ENCODE measurements around the gene RABGAP1. TPM values are rescaled to one million over a fixed set of nuclear protein-coding genes. Genes with fewer than 3 reads are reported as not detected.

The RABGAP1 gene
- polyA plus RNA-seq, 1 donor from 2014 or later = 67.8 TPM

GRCh38 chr9:123005964-123006363, 65.1 kb downstream of the RABGAP1 start:
- no peaks in the 10 kb centered on the region for H3K79me2 ChIP-seq (replicated peaks; ENCODE audit: insufficient read depth, low read length)
- H4K20me1 ChIP-seq (ENCODE audit: insufficient read depth) = no peaks in the 10 kb centered on the region
- TF ChIP-seq EP300 (conservative IDR thresholded peaks at IDR 0.05; ENCODE audit: poor library complexity, severe bottlenecking) = no peak
- TF ChIP-seq MXI1 (conservative IDR thresholded peaks at IDR 0.05; ENCODE audit: poor library complexity, severe bottlenecking) = no peak
- no peak for TF ChIP-seq SMC3 (conservative IDR thresholded peaks at IDR 0.05; ENCODE audit: poor library complexity)
- no peak for TF ChIP-seq EZH2 (IDR thresholded peaks at IDR 0.05; ENCODE audit: borderline replicate concordance, insufficient read depth, low read length, poor library complexity, severe bottlenecking)
- no peak for TF ChIP-seq POLR2AphosphoS5 (IDR thresholded peaks at IDR 0.05)
- no peak for TF ChIP-seq TAF1 (IDR thresholded peaks at IDR 0.05; ENCODE audit: low read depth)
- TF ChIP-seq, protein P1, sequence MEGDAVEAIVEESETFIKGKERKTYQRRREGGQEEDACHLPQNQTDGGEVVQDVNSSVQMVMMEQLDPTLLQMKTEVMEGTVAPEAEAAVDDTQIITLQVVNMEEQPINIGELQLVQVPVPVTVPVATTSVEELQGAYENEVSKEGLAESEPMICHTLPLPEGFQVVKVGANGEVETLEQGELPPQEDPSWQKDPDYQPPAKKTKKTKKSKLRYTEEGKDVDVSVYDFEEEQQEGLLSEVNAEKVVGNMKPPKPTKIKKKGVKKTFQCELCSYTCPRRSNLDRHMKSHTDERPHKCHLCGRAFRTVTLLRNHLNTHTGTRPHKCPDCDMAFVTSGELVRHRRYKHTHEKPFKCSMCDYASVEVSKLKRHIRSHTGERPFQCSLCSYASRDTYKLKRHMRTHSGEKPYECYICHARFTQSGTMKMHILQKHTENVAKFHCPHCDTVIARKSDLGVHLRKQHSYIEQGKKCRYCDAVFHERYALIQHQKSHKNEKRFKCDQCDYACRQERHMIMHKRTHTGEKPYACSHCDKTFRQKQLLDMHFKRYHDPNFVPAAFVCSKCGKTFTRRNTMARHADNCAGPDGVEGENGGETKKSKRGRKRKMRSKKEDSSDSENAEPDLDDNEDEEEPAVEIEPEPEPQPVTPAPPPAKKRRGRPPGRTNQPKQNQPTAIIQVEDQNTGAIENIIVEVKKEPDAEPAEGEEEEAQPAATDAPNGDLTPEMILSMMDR (IDR thresholded peaks at IDR 0.05; ENCODE audit: poor library complexity, severe bottlenecking) = no peak
- TF ChIP-seq RAD21 (conservative IDR thresholded peaks at IDR 0.05) = no peak
- TF ChIP-seq, protein P2, sequence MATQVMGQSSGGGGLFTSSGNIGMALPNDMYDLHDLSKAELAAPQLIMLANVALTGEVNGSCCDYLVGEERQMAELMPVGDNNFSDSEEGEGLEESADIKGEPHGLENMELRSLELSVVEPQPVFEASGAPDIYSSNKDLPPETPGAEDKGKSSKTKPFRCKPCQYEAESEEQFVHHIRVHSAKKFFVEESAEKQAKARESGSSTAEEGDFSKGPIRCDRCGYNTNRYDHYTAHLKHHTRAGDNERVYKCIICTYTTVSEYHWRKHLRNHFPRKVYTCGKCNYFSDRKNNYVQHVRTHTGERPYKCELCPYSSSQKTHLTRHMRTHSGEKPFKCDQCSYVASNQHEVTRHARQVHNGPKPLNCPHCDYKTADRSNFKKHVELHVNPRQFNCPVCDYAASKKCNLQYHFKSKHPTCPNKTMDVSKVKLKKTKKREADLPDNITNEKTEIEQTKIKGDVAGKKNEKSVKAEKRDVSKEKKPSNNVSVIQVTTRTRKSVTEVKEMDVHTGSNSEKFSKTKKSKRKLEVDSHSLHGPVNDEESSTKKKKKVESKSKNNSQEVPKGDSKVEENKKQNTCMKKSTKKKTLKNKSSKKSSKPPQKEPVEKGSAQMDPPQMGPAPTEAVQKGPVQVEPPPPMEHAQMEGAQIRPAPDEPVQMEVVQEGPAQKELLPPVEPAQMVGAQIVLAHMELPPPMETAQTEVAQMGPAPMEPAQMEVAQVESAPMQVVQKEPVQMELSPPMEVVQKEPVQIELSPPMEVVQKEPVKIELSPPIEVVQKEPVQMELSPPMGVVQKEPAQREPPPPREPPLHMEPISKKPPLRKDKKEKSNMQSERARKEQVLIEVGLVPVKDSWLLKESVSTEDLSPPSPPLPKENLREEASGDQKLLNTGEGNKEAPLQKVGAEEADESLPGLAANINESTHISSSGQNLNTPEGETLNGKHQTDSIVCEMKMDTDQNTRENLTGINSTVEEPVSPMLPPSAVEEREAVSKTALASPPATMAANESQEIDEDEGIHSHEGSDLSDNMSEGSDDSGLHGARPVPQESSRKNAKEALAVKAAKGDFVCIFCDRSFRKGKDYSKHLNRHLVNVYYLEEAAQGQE (IDR thresholded peaks at IDR 0.05; ENCODE audit: borderline replicate concordance) = no peak
- no peak overlapping the region for H2AFZ ChIP-seq (ENCODE audit: low read depth, low read length)
- no peaks in the 10 kb centered on the region for H3K27me3 ChIP-seq (ENCODE audit: insufficient read depth, low read depth, low read length)
- H3K36me3 ChIP-seq (ENCODE audit: insufficient read depth, low read length) = no peaks in the 10 kb centered on the region
- no peak overlapping the region for H3K4me2 ChIP-seq (ENCODE audit: low read length)
- no peaks in the 10 kb centered on the region for H3F3A ChIP-seq (ENCODE audit: insufficient read depth, low read length, poor library complexity, severe bottlenecking)
- H3K27ac ChIP-seq (ENCODE audit: low read length) = no peak overlapping the region
- no peak overlapping the region for H3K4me3 ChIP-seq (ENCODE audit: low read length)
- H3K9me2 ChIP-seq (ENCODE audit: insufficient read depth, low read length) = no peaks in the 10 kb centered on the region
- H3K9ac ChIP-seq (ENCODE audit: low read length) = no peak overlapping the region
- H3K9me3 ChIP-seq (ENCODE audit: low read length) = no peaks in the 10 kb centered on the region

DNA sequence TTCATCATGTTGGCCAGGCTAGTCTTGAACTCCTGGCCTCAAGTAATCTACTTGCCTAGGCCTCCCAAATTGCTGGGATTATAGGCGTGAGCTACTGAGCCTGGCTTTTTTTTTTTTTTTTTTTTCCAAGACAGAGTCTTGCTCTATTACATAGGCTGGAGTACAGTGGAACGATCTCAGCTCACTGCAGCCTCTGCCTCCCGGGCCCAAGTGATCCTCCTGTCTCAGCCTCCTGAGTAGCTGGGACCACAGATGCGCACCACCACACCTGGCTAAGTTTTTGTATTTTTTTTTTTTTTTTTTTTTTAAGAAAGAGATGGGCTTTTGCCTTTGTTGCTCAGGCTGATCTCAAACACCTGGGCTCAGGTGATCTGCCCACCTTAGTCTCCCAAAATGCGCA, 66.4 kb downstream of the RABGAP1 start:
- no peak overlapping the region for H3K27ac ChIP-seq (ENCODE audit: low read length)
- H3K27me3 ChIP-seq (ENCODE audit: insufficient read depth, low read depth, low read length) = no peaks in the 10 kb centered on the region
- no peak overlapping the region for H3K4me2 ChIP-seq (ENCODE audit: low read length)
- no peaks in the 10 kb centered on the region for H3K9me2 ChIP-seq (ENCODE audit: insufficient read depth, low read length)
- H3K79me2 ChIP-seq (replicated peaks; ENCODE audit: insufficient read depth, low read length) = no peaks in the 10 kb centered on the region
- H3K36me3 ChIP-seq (ENCODE audit: insufficient read depth, low read length) = no peaks in the 10 kb centered on the region
- no peak overlapping the region for H2AFZ ChIP-seq (ENCODE audit: low read depth, low read length)
- no peak overlapping the region for H3K4me3 ChIP-seq (ENCODE audit: low read length)
- no peaks in the 10 kb centered on the region for H3K9me3 ChIP-seq (ENCODE audit: low read length)
- H3F3A ChIP-seq (ENCODE audit: insufficient read depth, low read length, poor library complexity, severe bottlenecking) = no peaks in the 10 kb centered on the region
- TF ChIP-seq SMC3 (conservative IDR thresholded peaks at IDR 0.05; ENCODE audit: poor library complexity) (no peak), EZH2 (IDR thresholded peaks at IDR 0.05; ENCODE audit: borderline replicate concordance, insufficient read depth, low read length, poor library complexity, severe bottlenecking) (no peak), RAD21 (conservative IDR thresholded peaks at IDR 0.05) (no peak), POLR2AphosphoS5 (IDR thresholded peaks at IDR 0.05) (no peak), MXI1 (conservative IDR thresholded peaks at IDR 0.05; ENCODE audit: poor library complexity, severe bottlenecking) (no peak), TAF1 (IDR thresholded peaks at IDR 0.05; ENCODE audit: low read depth) (no peak), EP300 (conservative IDR thresholded peaks at IDR 0.05; ENCODE audit: poor library complexity, severe bottlenecking) (no peak)
- TF ChIP-seq, protein P1 (IDR thresholded peaks at IDR 0.05; ENCODE audit: poor library complexity, severe bottlenecking) = no peak
- TF ChIP-seq, protein P2 (IDR thresholded peaks at IDR 0.05; ENCODE audit: borderline replicate concordance) = no peak
- H4K20me1 ChIP-seq (ENCODE audit: insufficient read depth) = no peaks in the 10 kb centered on the region
- H3K9ac ChIP-seq (ENCODE audit: low read length) = no peak overlapping the region

Measured in neural cell (in vitro differentiated cells).